Peyer's patch (tissue), 4 donors: ENCODE measurements around the gene APOBEC4.
"Not testable (repeated sequence)": the region's sequence is repeated elsewhere in the genome, so short reads cannot be mapped to it uniquely, and the experiment has no call there.

Source experiments
- CTCF ChIP-seq, 6 experiments: fragments of 450-650 bp in 4 of 6; fragments of 200-600 bp in 2 of 6; sonication (generic) in 1 of 6; IDR thresholded peaks; one replicate each; pipeline ENCODE4 v1.5.1; 2017 to 2019; ENCODE audit warnings: antibody characterized with exemption in 6 of 6, mild to moderate bottlenecking in 3 of 6, moderate library complexity in 1 of 6
- POLR2A ChIP-seq, 2 donors: fragments of 450-650 bp; IDR thresholded peaks; one replicate each; pipeline ENCODE4 v1.5.1; 2017; ENCODE audit warnings: antibody characterized with exemption in 2 of 2, mild to moderate bottlenecking in 2 of 2, moderate library complexity in 2 of 2

- not testable (repeated sequence) for TF ChIP-seq CTCF, POLR2A (IDR thresholded peaks at IDR 0.05)
Observed at GRCh38 chr1:183612975-183613374, 40.1 kb downstream of the APOBEC4 start.
